Keratinocyte (primary cell): ENCODE results near the gene IL1RAPL1. TPM values are rescaled to one million over a fixed set of nuclear protein-coding genes. Genes with fewer than 3 reads are reported as not detected.

Experiments used
- DNase-seq: peaks from one replicate; pipeline ENCODE4 v3.0.0-alpha.2; 2011; ENCODE audit warnings: low read depth, missing footprints, low spot score
- FAIRE-seq: peaks from 2 replicates; lab custom pipeline; 2011; peaks lifted over from hg19 to GRCh38; lab: Jason Lieb, UNC
- H2AFZ ChIP-seq: 2 replicates; pipeline ENCODE4 v1.6.0; 2012; ENCODE audit warnings: low read length, control low read depth, inconsistent platforms; ENCODE audit not compliant: control insufficient read depth
- H3K27ac ChIP-seq: 2 replicates; pipeline ENCODE4 v1.5.1; 2011; ENCODE audit warnings: low read length; ENCODE audit not compliant: control insufficient read depth, insufficient read depth
- H3K27me3 ChIP-seq: 3 replicates; pipeline ENCODE4 v1.6.0; 2011; ENCODE audit warnings: low read length; ENCODE audit not compliant: control insufficient read depth, insufficient read depth; ENCODE audit errors: extremely low read depth
- H3K36me3 ChIP-seq, 2 experiments: 2 replicates in 1 of 2; 3 replicates in 1 of 2; pipeline ENCODE4 v1.5.1; 2011; ENCODE audit warnings: low read length in 2 of 2, mild to moderate bottlenecking in 1 of 2; ENCODE audit not compliant: control insufficient read depth in 2 of 2, insufficient read depth in 2 of 2; ENCODE audit errors: extremely low read depth in 1 of 2
- H3K4me1 ChIP-seq: 3 replicates; pipeline ENCODE4 v1.5.1; 2011; ENCODE audit warnings: low read length; ENCODE audit not compliant: control insufficient read depth, insufficient read depth; ENCODE audit errors: extremely low read depth
- H3K4me2 ChIP-seq: 3 replicates; pipeline ENCODE4 v1.6.0; 2011; ENCODE audit warnings: low read depth, low read length; ENCODE audit not compliant: control insufficient read depth, insufficient read depth; ENCODE audit errors: extremely low read depth
- H3K4me3 ChIP-seq, 3 experiments: fragments of 200-600 bp in 1 of 3; sonication (generic) in 1 of 3; 2 replicates in 2 of 3; 3 replicates in 1 of 3; pipeline ENCODE4 v1.5.1; 2011 to 2016; ENCODE audit warnings: low read length in 3 of 3, mild to moderate bottlenecking in 3 of 3, control low read depth in 2 of 3, inconsistent platforms in 1 of 3, low read depth in 1 of 3, mixed read lengths in 1 of 3, mixed run types in 1 of 3, moderate library complexity in 1 of 3; ENCODE audit not compliant: control insufficient read depth in 2 of 3, insufficient read depth in 2 of 3; ENCODE audit errors: extremely low read depth in 1 of 3
- H3K79me2 ChIP-seq: 2 replicates; pipeline ENCODE4 v1.6.0; 2012; ENCODE audit warnings: low read length; ENCODE audit not compliant: control insufficient read depth, insufficient read depth
- H3K9ac ChIP-seq: 3 replicates; pipeline ENCODE4 v1.6.0; 2011; ENCODE audit warnings: low read length; ENCODE audit not compliant: control insufficient read depth, insufficient read depth; ENCODE audit errors: extremely low read depth
- H3K9me1 ChIP-seq: 3 replicates; pipeline ENCODE4 v1.6.0; 2011; ENCODE audit warnings: low read length; ENCODE audit not compliant: control insufficient read depth, insufficient read depth; ENCODE audit errors: extremely low read depth
- H3K9me3 ChIP-seq: 2 replicates; pipeline ENCODE4 v1.5.1; 2012; ENCODE audit warnings: low read depth, low read length; ENCODE audit not compliant: control insufficient read depth
- H4K20me1 ChIP-seq: 3 replicates; pipeline ENCODE4 v1.6.0; 2011; ENCODE audit warnings: low read length; ENCODE audit not compliant: control insufficient read depth, insufficient read depth; ENCODE audit errors: extremely low read depth
- EZH2 ChIP-seq: IDR thresholded peaks from one replicate; pipeline ENCODE4 v1.6.1; 2012; ENCODE audit warnings: inconsistent platforms, mild to moderate bottlenecking, low read length, moderate library complexity
- dilution Hi-C: fragments of 300-500 bp; cut with MboI; formaldehyde crosslinking; loops from one replicate; pipeline ENCODE4 v1.7.0; 2020; ENCODE audit warnings: low sequenced_read_pairs; ENCODE audit not compliant: extremely low pct_ligation_motif_present
- polyA plus RNA-seq, 5 experiments: library from polyadenylated mRNA; depleted of rRNA in 3 of 5; stranded (reverse) in 3 of 5; stranded (forward) in 1 of 5; unstranded in 1 of 5; fragments of >200 nt; gene quantifications; 1 replicate in 1 of 5; 2 replicates in 3 of 5; 3 replicates in 1 of 5; pipeline versions ENCODE4 v1.2.1 to v1.2.3, GENCODE V29; 2011 to 2012; ENCODE audit warnings: missing spikeins in 2 of 5, low read depth in 1 of 5, low replicate concordance in 1 of 5
- TF ChIP-seq, protein P1 (sequence below), 3 experiments: IDR thresholded peaks in 1 of 3; conservative IDR thresholded peaks in 1 of 3; optimal IDR thresholded peaks in 1 of 3; 2 replicates in 2 of 3; 3 replicates in 1 of 3; pipeline versions ENCODE3 to v1.5.1; 2011; ENCODE audit warnings: low read length in 3 of 3, mild to moderate bottlenecking in 3 of 3, moderate library complexity in 2 of 3, control low read depth in 1 of 3, inconsistent platforms in 1 of 3; ENCODE audit not compliant: insufficient read depth in 2 of 3; ENCODE audit errors: extremely low read depth in 1 of 3

Gene IL1RAPL1
- polyA plus RNA-seq, 1 donor (not counting 4 experiments of a cell fraction or from before 2014, with no cell fraction given), result 2.8 TPM

DNA sequence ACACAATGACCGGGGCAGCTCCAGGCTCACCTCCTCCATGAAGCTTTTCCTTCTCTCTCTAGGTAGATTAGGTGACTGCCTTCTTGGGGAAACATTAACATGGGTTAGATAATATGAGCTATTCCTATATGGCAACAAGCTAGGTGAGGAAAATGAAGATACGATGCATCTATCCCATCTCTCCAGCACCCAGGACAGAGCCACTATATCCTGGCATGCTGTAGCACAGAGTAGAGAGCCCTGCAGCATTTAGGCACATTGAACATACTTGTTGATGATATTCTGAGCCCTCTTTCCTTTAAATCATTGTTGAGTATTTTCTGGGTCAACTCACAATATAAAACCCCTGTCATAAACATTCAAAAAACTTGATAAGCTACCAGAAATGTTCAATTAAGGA, 1133.9 kb downstream of the IL1RAPL1 start:
- FAIRE-seq, result no peak
- Histone ChIP-seq H4K20me1 (no peaks in the 10 kb centered on the region), H3K9me1 (no peaks in the 10 kb centered on the region), H3K9ac (no peak overlapping the region), H2AFZ (no peak overlapping the region), H3K4me3 (no peak overlapping the region), H3K4me2 (no peak overlapping the region), H3K9me3 (no peaks in the 10 kb centered on the region), H3K36me3 (no peaks in the 10 kb centered on the region), H3K27ac (no peak overlapping the region), H3K79me2 (no peaks in the 10 kb centered on the region), H3K27me3 (no peaks in the 10 kb centered on the region), H3K4me1 (no peaks in the 10 kb centered on the region)
- dilution Hi-C loops, result no loop called here
- TF ChIP-seq, protein P1, sequence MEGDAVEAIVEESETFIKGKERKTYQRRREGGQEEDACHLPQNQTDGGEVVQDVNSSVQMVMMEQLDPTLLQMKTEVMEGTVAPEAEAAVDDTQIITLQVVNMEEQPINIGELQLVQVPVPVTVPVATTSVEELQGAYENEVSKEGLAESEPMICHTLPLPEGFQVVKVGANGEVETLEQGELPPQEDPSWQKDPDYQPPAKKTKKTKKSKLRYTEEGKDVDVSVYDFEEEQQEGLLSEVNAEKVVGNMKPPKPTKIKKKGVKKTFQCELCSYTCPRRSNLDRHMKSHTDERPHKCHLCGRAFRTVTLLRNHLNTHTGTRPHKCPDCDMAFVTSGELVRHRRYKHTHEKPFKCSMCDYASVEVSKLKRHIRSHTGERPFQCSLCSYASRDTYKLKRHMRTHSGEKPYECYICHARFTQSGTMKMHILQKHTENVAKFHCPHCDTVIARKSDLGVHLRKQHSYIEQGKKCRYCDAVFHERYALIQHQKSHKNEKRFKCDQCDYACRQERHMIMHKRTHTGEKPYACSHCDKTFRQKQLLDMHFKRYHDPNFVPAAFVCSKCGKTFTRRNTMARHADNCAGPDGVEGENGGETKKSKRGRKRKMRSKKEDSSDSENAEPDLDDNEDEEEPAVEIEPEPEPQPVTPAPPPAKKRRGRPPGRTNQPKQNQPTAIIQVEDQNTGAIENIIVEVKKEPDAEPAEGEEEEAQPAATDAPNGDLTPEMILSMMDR (optimal IDR thresholded peaks at IDR 0.05 in 1 of 3, IDR thresholded peaks at IDR 0.05 in 1 of 3, conservative IDR thresholded peaks at IDR 0.05 in 1 of 3; ENCODE audit: extremely low read depth in 1 of 3, insufficient read depth in 2 of 3, low read length in 3 of 3), result no peak
- TF ChIP-seq EZH2, result no peak
- no peak for DNase-seq

DNA sequence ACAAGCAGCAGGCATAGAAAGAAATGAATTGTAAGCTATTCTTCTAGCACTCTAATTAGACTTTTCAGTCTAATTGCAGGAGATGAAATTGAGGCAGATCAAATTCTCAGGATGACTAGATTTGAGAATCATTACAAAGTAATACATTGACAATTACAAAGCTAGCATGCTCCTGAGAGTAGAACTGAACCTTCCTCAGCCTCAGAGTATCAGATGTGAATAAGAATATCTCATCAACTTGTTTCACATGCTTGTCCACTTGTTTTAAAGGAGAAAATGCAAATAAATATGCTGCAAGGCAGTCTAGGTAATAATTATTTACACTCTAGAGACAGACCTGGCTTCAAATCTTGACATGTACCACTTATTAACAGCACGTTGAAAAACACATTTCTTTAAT, 1137.1 kb downstream of the IL1RAPL1 start:
- H3K4me2 ChIP-seq, result no peak overlapping the region
- DNase-seq, result no peak
- no peak overlapping the region for H3K4me3 ChIP-seq
- no peaks in the 10 kb centered on the region for H3K36me3 ChIP-seq
- TF ChIP-seq EZH2, result no peak
- TF ChIP-seq, protein P1 (optimal IDR thresholded peaks at IDR 0.05 in 1 of 3, IDR thresholded peaks at IDR 0.05 in 1 of 3, conservative IDR thresholded peaks at IDR 0.05 in 1 of 3; ENCODE audit: extremely low read depth in 1 of 3, insufficient read depth in 2 of 3, low read length in 3 of 3), result no peak
- no peak overlapping the region for H2AFZ ChIP-seq
- H4K20me1 ChIP-seq, result no peaks in the 10 kb centered on the region
- no peaks in the 10 kb centered on the region for H3K27me3 ChIP-seq
- no peaks in the 10 kb centered on the region for H3K79me2 ChIP-seq
- H3K9me3 ChIP-seq, result no peaks in the 10 kb centered on the region
- no peaks in the 10 kb centered on the region for H3K9me1 ChIP-seq
- FAIRE-seq, result no peak
- no peaks in the 10 kb centered on the region for H3K4me1 ChIP-seq
- H3K27ac ChIP-seq, result no peak overlapping the region
- no peak overlapping the region for H3K9ac ChIP-seq
- dilution Hi-C loops, result no loop called here
